ENCODE measurements around the gene DLL4.

The DLL4 gene

DNA sequence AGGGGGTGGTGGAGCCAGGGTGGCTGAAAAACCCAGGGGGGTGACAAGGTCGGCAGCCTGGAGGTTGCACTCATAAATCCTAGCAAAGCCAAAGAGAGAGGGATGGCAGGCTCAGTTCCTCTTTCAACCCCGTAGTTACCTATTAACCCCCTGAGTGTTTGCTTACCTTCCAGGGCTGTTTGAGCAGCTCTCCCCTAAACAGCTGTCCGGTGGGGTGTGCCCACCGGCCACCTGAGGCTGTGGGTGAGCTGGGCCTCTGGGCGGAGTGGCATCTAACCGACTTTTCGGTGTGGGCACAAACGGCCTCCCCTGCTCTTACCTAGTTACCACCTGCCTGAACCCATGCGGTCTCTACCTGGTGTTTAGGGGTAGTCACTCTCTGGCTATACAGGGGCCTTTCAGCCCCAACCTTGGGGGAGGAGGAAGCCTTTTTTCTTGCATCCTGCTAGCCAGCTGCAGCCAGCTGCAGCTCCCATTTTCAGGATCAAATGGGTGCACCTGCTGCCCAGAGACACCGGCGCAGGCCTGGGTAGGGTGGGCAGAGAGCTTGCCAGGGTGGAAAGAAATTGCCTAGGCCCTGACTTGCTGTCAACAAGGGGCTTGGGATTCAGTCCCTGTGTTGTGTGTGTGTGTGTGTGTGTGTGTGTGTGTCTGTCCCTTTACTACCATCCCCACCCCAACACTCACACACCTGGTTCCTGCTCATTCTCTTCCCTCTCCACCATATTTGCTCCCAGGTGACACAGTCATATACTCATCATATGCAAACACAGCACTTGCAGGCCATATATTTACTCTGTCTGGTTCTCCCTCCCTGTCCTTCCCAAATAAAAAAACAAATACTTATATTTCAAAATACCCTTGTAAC, 3.7 kb downstream of the DLL4 start:
- H3K4me3 ChIP-seq (ENCODE audit: low read length in 2 of 2) = peak overlapping the region; percentile 73 to 78

GRCh38 chr15:40933517-40933902, 4.4 kb downstream of the DLL4 start:
- Histone ChIP-seq H3K27ac (ENCODE audit: low read depth in 2 of 2, low read length in 2 of 2) (peak overlapping the region; percentile 91 to 92), H3K36me3 (ENCODE audit: control insufficient read depth in 2 of 2, insufficient read depth in 2 of 2, low read length in 2 of 2) (peaks cover 5 to 20% of the 10 kb centered on the region in 2 donors), H3K4me1 (ENCODE audit: control insufficient read depth in 2 of 2, insufficient read depth in 2 of 2, low read length in 2 of 2) (peaks cover 44 to 49% of the 10 kb centered on the region in 2 donors), H3K9ac (ENCODE audit: low read depth in 1 of 2, low read length in 2 of 2) (peak overlapping the region in 1 of 2 donors; percentile 36), H3K27me3 (ENCODE audit: control insufficient read depth in 2 of 2, insufficient read depth in 2 of 2, low read length in 2 of 2) (peaks cover 0 to 7% of the 10 kb centered on the region in 2 donors), H3K4me3 (ENCODE audit: low read length in 2 of 2) (peak overlapping the region in 1 of 2 donors; percentile 42), H3K9me3 (ENCODE audit: control insufficient read depth in 2 of 2, low read length in 2 of 2) (no peaks in the 10 kb centered on the region)

More for the DNA sequence above, 3.7 kb downstream of the DLL4 start:
- Histone ChIP-seq H3K4me1 (ENCODE audit: control insufficient read depth in 2 of 2, insufficient read depth in 2 of 2, low read length in 2 of 2) (peaks cover 49 to 51% of the 10 kb centered on the region in 2 donors), H3K9me3 (ENCODE audit: control insufficient read depth in 2 of 2, low read length in 2 of 2) (no peaks in the 10 kb centered on the region), H3K27me3 (ENCODE audit: control insufficient read depth in 2 of 2, insufficient read depth in 2 of 2, low read length in 2 of 2) (peaks cover 0 to 7% of the 10 kb centered on the region in 2 donors), H3K36me3 (ENCODE audit: control insufficient read depth in 2 of 2, insufficient read depth in 2 of 2, low read length in 2 of 2) (peaks cover 5 to 20% of the 10 kb centered on the region in 2 donors), H3K27ac (ENCODE audit: low read depth in 2 of 2, low read length in 2 of 2) (peak overlapping the region; percentile 91 to 92), H3K9ac (ENCODE audit: low read depth in 1 of 2, low read length in 2 of 2) (peak overlapping the region; percentile 63 to 77)

GRCh38 chr15:40934457-40934856, 5.3 kb downstream of the DLL4 start:
- Histone ChIP-seq H3K36me3 (ENCODE audit: control insufficient read depth in 2 of 2, insufficient read depth in 2 of 2, low read length in 2 of 2) (peaks cover 5 to 20% of the 10 kb centered on the region in 2 donors), H3K9me3 (ENCODE audit: control insufficient read depth in 2 of 2, low read length in 2 of 2) (no peaks in the 10 kb centered on the region), H3K27ac (ENCODE audit: low read depth in 2 of 2, low read length in 2 of 2) (no peak overlapping the region), H3K4me3 (ENCODE audit: low read length in 2 of 2) (no peak overlapping the region), H3K27me3 (ENCODE audit: control insufficient read depth in 2 of 2, insufficient read depth in 2 of 2, low read length in 2 of 2) (peaks cover 0 to 7% of the 10 kb centered on the region in 2 donors), H3K4me1 (ENCODE audit: control insufficient read depth in 2 of 2, insufficient read depth in 2 of 2, low read length in 2 of 2) (peaks cover 36 to 43% of the 10 kb centered on the region in 2 donors), H3K9ac (ENCODE audit: low read depth in 1 of 2, low read length in 2 of 2) (peak overlapping the region; percentile 24 to 36)

DNA sequence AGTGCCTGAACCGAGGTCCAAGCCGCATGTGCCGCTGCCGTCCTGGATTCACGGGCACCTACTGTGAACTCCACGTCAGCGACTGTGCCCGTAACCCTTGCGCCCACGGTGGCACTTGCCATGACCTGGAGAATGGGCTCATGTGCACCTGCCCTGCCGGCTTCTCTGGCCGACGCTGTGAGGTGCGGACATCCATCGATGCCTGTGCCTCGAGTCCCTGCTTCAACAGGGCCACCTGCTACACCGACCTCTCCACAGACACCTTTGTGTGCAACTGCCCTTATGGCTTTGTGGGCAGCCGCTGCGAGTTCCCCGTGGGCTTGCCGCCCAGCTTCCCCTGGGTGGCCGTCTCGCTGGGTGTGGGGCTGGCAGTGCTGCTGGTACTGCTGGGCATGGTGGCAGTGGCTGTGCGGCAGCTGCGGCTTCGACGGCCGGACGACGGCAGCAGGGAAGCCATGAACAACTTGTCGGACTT, 7.1 kb downstream of the DLL4 start:
- no peak overlapping the region for H3K4me3 ChIP-seq (ENCODE audit: low read length in 2 of 2)
- peaks cover 0 to 4% of the 10 kb centered on the region in 2 donors for H3K27me3 ChIP-seq (ENCODE audit: control insufficient read depth in 2 of 2, insufficient read depth in 2 of 2, low read length in 2 of 2)
- no peaks in the 10 kb centered on the region for H3K9me3 ChIP-seq (ENCODE audit: control insufficient read depth in 2 of 2, low read length in 2 of 2)
- no peak overlapping the region for H3K9ac ChIP-seq (ENCODE audit: low read depth in 1 of 2, low read length in 2 of 2)
- H3K4me1 ChIP-seq (ENCODE audit: control insufficient read depth in 2 of 2, insufficient read depth in 2 of 2, low read length in 2 of 2) = peaks cover 24 to 39% of the 10 kb centered on the region in 2 donors
- H3K36me3 ChIP-seq (ENCODE audit: control insufficient read depth in 2 of 2, insufficient read depth in 2 of 2, low read length in 2 of 2) = peaks cover 5 to 20% of the 10 kb centered on the region in 2 donors
- H3K27ac ChIP-seq (ENCODE audit: low read depth in 2 of 2, low read length in 2 of 2) = no peak overlapping the region

DNA sequence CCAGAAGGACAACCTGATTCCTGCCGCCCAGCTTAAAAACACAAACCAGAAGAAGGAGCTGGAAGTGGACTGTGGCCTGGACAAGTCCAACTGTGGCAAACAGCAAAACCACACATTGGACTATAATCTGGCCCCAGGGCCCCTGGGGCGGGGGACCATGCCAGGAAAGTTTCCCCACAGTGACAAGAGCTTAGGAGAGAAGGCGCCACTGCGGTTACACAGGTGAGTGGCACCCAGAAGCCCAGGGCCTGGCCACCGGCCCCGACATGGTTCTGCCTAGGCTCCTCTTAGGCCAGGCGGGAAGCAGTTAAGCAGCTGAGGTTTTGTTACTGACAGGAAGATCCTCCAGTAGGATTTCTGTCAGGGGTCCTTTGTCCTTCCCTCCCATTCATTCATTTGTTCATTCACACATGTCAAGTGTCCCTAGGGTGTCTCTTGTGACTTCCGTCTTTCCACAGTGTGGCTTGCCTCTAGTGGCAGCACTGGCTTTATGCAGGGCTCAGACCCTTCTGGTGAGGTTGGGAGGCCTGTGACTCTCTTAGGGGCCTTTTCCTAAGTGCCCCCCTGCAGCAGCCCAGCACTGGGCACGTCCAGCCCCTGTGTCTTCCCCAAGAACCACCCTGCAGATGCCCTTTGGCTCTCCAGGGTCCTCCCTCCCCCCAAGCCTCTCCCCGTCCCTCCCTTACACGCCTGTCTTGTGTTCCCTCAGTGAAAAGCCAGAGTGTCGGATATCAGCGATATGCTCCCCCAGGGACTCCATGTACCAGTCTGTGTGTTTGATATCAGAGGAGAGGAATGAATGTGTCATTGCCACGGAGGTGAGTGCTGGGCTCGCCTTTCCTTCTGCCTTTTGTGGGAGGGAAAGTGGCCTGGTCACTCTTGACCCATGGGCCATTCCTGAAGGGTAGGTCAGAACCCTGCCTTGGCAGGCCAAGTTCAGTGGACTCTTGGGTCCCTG, 7.8 kb downstream of the DLL4 start:
- Histone ChIP-seq H3K27ac (ENCODE audit: low read depth in 2 of 2, low read length in 2 of 2) (no peak overlapping the region), H3K9me3 (ENCODE audit: control insufficient read depth in 2 of 2, low read length in 2 of 2) (no peaks in the 10 kb centered on the region), H3K9ac (ENCODE audit: low read depth in 1 of 2, low read length in 2 of 2) (no peak overlapping the region), H3K36me3 (ENCODE audit: control insufficient read depth in 2 of 2, insufficient read depth in 2 of 2, low read length in 2 of 2) (peaks cover 5 to 20% of the 10 kb centered on the region in 2 donors), H3K4me3 (ENCODE audit: low read length in 2 of 2) (no peak overlapping the region), H3K27me3 (ENCODE audit: control insufficient read depth in 2 of 2, insufficient read depth in 2 of 2, low read length in 2 of 2) (no peaks in the 10 kb centered on the region), H3K4me1 (ENCODE audit: control insufficient read depth in 2 of 2, insufficient read depth in 2 of 2, low read length in 2 of 2) (peaks cover 19 to 33% of the 10 kb centered on the region in 2 donors)

GRCh38 chr15:40937762-40938535, 8.8 kb downstream of the DLL4 start:
- Histone ChIP-seq H3K4me3 (ENCODE audit: low read length in 2 of 2) (no peak overlapping the region), H3K9ac (ENCODE audit: low read depth in 1 of 2, low read length in 2 of 2) (no peak overlapping the region), H3K4me1 (ENCODE audit: control insufficient read depth in 2 of 2, insufficient read depth in 2 of 2, low read length in 2 of 2) (peaks cover 17 to 33% of the 10 kb centered on the region in 2 donors), H3K36me3 (ENCODE audit: control insufficient read depth in 2 of 2, insufficient read depth in 2 of 2, low read length in 2 of 2) (peaks cover 5 to 20% of the 10 kb centered on the region in 2 donors), H3K27ac (ENCODE audit: low read depth in 2 of 2, low read length in 2 of 2) (no peak overlapping the region), H3K27me3 (ENCODE audit: control insufficient read depth in 2 of 2, insufficient read depth in 2 of 2, low read length in 2 of 2) (no peaks in the 10 kb centered on the region), H3K9me3 (ENCODE audit: control insufficient read depth in 2 of 2, low read length in 2 of 2) (no peaks in the 10 kb centered on the region)

DNA sequence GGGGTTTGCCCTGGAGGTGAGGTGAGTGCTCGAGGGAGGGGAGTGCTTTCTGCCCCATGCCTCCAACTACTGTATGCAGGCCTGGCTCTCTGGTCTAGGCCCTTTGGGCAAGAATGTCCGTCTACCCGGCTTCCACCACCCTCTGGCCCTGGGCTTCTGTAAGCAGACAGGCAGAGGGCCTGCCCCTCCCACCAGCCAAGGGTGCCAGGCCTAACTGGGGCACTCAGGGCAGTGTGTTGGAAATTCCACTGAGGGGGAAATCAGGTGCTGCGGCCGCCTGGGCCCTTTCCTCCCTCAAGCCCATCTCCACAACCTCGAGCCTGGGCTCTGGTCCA, 9.4 kb downstream of the DLL4 start:
- no peak overlapping the region for H3K9ac ChIP-seq (ENCODE audit: low read depth in 1 of 2, low read length in 2 of 2)
- H3K27me3 ChIP-seq (ENCODE audit: control insufficient read depth in 2 of 2, insufficient read depth in 2 of 2, low read length in 2 of 2) = no peaks in the 10 kb centered on the region
- peaks cover 5 to 20% of the 10 kb centered on the region in 2 donors for H3K36me3 ChIP-seq (ENCODE audit: control insufficient read depth in 2 of 2, insufficient read depth in 2 of 2, low read length in 2 of 2)
- no peaks in the 10 kb centered on the region for H3K9me3 ChIP-seq (ENCODE audit: control insufficient read depth in 2 of 2, low read length in 2 of 2)
- H3K27ac ChIP-seq (ENCODE audit: low read depth in 2 of 2, low read length in 2 of 2) = no peak overlapping the region
- H3K4me3 ChIP-seq (ENCODE audit: low read length in 2 of 2) = no peak overlapping the region
- H3K4me1 ChIP-seq (ENCODE audit: control insufficient read depth in 2 of 2, insufficient read depth in 2 of 2, low read length in 2 of 2) = peaks cover 17 to 30% of the 10 kb centered on the region in 2 donors

- peak overlapping the region in 1 of 2 donors; percentile 13 for H3K4me3 ChIP-seq (ENCODE audit: low read length in 2 of 2)
- peak overlapping the region in 1 of 2 donors; percentile 4 for H3K9ac ChIP-seq (ENCODE audit: low read depth in 1 of 2, low read length in 2 of 2)
- peak overlapping the region; percentile 71 to 78 for H3K27ac ChIP-seq (ENCODE audit: low read depth in 2 of 2, low read length in 2 of 2)
- no peaks in the 10 kb centered on the region for H3K27me3 ChIP-seq (ENCODE audit: control insufficient read depth in 2 of 2, insufficient read depth in 2 of 2, low read length in 2 of 2)
- no peaks in the 10 kb centered on the region for H3K9me3 ChIP-seq (ENCODE audit: control insufficient read depth in 2 of 2, low read length in 2 of 2)
- peaks cover 17 to 21% of the 10 kb centered on the region in 2 donors for H3K4me1 ChIP-seq (ENCODE audit: control insufficient read depth in 2 of 2, insufficient read depth in 2 of 2, low read length in 2 of 2)
- peaks cover 5 to 9% of the 10 kb centered on the region in 2 donors for H3K36me3 ChIP-seq (ENCODE audit: control insufficient read depth in 2 of 2, insufficient read depth in 2 of 2, low read length in 2 of 2)
Measured at GRCh38 chr15:40940296-40940801, 11.2 kb downstream of the DLL4 start.

- peak overlapping the region; percentile 60 to 62 for H3K4me3 ChIP-seq (ENCODE audit: low read length in 2 of 2)
- no peaks in the 10 kb centered on the region for H3K27me3 ChIP-seq (ENCODE audit: control insufficient read depth in 2 of 2, insufficient read depth in 2 of 2, low read length in 2 of 2)
- H3K4me1 ChIP-seq (ENCODE audit: control insufficient read depth in 2 of 2, insufficient read depth in 2 of 2, low read length in 2 of 2) = peaks cover 17 to 21% of the 10 kb centered on the region in 2 donors
- H3K9me3 ChIP-seq (ENCODE audit: control insufficient read depth in 2 of 2, low read length in 2 of 2) = no peaks in the 10 kb centered on the region
- peak overlapping the region; percentile 71 to 78 for H3K27ac ChIP-seq (ENCODE audit: low read depth in 2 of 2, low read length in 2 of 2)
- peak overlapping the region; percentile 65 to 71 for H3K9ac ChIP-seq (ENCODE audit: low read depth in 1 of 2, low read length in 2 of 2)
- peaks cover 2 to 4% of the 10 kb centered on the region in 2 donors for H3K36me3 ChIP-seq (ENCODE audit: control insufficient read depth in 2 of 2, insufficient read depth in 2 of 2, low read length in 2 of 2)
Measured at GRCh38 chr15:40941068-40941527, 12.0 kb downstream of the DLL4 start.

Data from mucosa of rectum (tissue), 2 donors.